ENCODE results near the gene FAM81B. TPM values are rescaled to one million over a fixed set of nuclear protein-coding genes. Genes with fewer than 3 reads are reported as not detected.

The FAM81B gene
- total RNA-seq, 1 experiment from 2014 or later, result not detected

- no peak overlapping the region for H3K4me3 Mint-ChIP-seq (ENCODE audit: unreplicated experiment)
- no peak overlapping the region for H3K27ac Mint-ChIP-seq (ENCODE audit: unreplicated experiment)
- no peaks in the 10 kb centered on the region for H3K4me1 ChIP-seq
- peaks cover 22% of the 10 kb centered on the region for H3K9me3 Mint-ChIP-seq (ENCODE audit: unreplicated experiment)
- peaks cover 17% of the 10 kb centered on the region for H3K9me3 ChIP-seq
- H3K27me3 Mint-ChIP-seq (ENCODE audit: insufficient read depth, unreplicated experiment), result no peaks in the 10 kb centered on the region
- TF ChIP-seq CTCF (IDR thresholded peaks at IDR 0.05; ENCODE audit: insufficient read depth in 1 of 2, low read depth in 1 of 2, low read length in 1 of 2, severe bottlenecking in 1 of 2, unreplicated experiment in 1 of 2), result no peak
- peaks cover 51% of the 10 kb centered on the region for H3K36me3 Mint-ChIP-seq (ENCODE audit: insufficient read depth, unreplicated experiment)
- ChIA-PET POLR2A (no interaction called here), CTCF (no interaction called here)
- no peaks in the 10 kb centered on the region for H3K27me3 ChIP-seq (replicated peaks; ENCODE audit: control insufficient read depth, insufficient read depth, low read length)
- intact Hi-C loops (cut with micrococcal nuclease; ENCODE audit: unreplicated experiment), result no loop called here
- no peaks in the 10 kb centered on the region for H3K4me1 Mint-ChIP-seq (ENCODE audit: low read depth, unreplicated experiment)
- no TSS peak for BruUV-seq (replicated peaks)
- H3K4me3 ChIP-seq (ENCODE audit: low read depth, low read length), result no peak overlapping the region
- no peaks in the 10 kb centered on the region; the same call in none of the 2 replicates for H3K36me3 ChIP-seq (ENCODE audit: control insufficient read depth, insufficient read depth, low read length)
- no peak for DNase-seq
Observed at GRCh38 chr5:95487880-95488279, 96.7 kb downstream of the FAM81B start.

Other genes starting within 250 kb of the FAM81B start
- gene MCTP1, start 106.3 kb upstream of the FAM81B start, total RNA-seq (2022), result 3.2 TPM in 2 replicates
- gene SKIC3, start 163.6 kb downstream of the FAM81B start, total RNA-seq (2022), result 75.6 and 78.4 TPM in 2 replicates
- gene ARSK, start 163.7 kb downstream of the FAM81B start, total RNA-seq (2022), result 5.0 and 5.5 TPM in 2 replicates
- 0.21 and 0.27 TPM in 2 replicates for gene GPR150, start 228.7 kb downstream of the FAM81B start, total RNA-seq (2022)